GM19099 (cell line): ENCODE results near the gene PTPN3.

Source experiments
- POLR2A ChIP-seq: IDR thresholded peaks from 3 replicates; pipeline ENCODE4 v1.6.1; 2011; ENCODE audit warnings: low read depth; ENCODE audit not compliant: insufficient read length; ENCODE audit errors: extremely low read depth

The PTPN3 gene

DNA sequence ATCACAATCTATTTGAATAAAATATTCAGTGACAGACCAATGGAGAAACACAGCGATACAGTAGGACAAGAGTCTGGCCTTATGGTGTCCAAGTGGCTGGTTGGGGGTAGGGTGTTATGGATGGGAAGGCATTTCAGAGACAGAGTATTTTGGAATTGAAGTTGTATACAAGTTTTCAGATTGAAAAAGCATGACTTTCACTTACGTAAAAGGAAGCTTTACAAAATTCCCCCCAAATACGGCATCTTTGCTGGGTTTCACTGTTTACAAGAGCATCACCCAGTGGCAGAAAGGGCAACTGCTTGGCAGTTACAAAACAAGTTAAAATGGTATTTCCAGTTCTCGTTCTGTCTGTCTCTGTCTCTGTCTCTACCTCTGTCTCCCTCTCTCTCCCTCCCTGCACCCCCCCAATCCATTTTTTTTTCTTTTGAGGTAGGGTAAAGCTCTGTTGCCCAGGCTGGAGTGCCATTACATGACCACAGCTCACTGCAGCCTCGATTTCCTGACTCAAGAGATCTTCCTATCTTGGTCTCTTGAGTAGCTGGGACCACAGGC is 86.2 kb downstream of the PTPN3 start:
- no peak for TF ChIP-seq POLR2A

DNA sequence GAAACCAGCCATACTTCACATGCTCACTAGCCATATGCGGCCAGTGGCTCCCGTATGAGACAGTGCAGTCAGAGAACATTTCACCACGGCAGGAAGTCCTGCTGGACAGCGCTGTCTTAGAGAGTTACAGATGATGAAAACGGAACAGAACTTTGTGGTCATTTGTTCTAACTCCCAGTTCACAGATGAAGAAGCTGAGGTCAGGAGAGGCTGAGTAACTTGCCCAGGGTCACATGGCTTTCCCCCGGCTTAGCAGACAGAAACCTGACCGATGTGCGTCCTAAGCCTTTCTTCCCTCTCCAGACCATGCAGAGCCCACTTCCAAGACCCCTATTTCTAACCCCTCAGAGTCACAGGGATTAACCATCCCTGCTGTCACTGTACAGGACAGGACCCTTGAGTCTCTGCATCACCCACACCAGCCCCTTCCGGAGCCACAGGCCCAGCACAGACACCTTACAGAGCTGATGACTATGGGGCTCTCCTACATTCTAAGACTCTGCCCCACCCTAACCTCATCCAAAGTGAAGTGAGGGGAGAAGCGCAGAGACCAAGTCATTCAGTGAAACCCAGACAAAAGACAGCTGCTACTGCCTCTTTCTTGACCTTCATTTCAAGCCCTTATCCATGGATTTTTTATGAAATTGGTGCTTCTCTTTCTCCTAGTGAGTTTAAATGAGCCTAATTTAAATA is 86.9 kb downstream of the PTPN3 start:
- no peak for TF ChIP-seq POLR2A

GRCh38 chr9:109409773-109410397 is 88.2 kb downstream of the PTPN3 start:
- TF ChIP-seq POLR2A, result no peak

GRCh38 chr9:109408759-109409462 is 89.2 kb downstream of the PTPN3 start:
- TF ChIP-seq POLR2A, result no peak

- TF ChIP-seq POLR2A, result no peak
Observed at GRCh38 chr9:109403766-109404320, 94.3 kb downstream of the PTPN3 start.

- no peak for TF ChIP-seq POLR2A
Observed at GRCh38 chr9:109403116-109403515, 95.0 kb downstream of the PTPN3 start.

DNA sequence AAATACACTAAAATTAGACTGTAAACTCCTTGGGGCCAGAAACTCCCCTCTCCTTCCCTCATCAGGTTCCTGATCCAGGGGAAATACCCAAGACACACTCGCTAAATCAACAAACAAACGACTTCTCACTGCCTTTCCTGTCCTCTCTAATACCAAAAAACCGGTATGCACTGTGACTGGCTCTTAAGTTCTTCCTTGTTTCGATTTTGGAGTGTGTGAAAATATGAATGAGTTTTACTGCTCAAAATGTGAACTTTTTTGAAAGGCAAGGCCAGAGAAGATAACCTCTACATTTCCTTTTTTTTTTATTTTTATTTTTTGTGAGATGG is 96.2 kb downstream of the PTPN3 start:
- no peak for TF ChIP-seq POLR2A

DNA sequence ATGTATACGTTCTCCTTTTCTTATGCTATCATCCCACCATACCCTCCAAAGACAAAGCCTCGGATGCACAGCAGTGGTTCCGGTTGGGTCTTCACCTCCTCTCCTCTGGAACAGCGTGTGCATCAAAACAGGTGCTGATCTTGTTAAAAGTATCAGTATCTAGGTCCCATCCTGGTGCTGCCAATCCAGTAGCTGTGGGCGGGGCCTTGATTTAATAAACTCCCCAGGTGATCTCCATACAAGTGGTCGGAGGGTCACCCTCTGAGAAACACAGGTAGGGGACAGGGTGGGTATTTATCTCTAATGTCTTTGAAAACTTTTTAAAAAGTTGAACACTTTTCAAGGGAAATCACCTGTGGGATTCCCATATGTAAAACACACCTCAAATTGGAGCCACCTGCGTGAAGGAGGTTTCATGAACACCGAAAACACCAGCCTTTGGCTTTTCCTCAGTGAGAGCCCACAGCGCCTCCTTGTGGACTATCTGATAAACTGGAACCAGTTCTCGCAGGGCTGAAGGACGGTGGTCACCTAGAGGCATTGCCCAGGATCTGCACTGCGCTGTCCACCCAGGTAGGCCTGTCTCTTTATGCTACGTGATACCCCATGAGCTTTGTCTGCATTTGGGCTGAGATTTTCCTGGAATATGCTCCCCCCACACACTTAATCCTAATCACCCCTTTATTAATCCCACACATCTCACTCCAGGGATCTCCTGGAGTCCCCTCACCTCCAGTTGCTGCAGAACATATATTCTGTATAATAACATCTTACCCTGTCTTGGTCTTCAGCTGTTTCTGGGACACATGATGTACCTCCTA is 96.7 kb downstream of the PTPN3 start:
- no peak for TF ChIP-seq POLR2A

GRCh38 chr9:109399258-109399767 is 98.8 kb downstream of the PTPN3 start:
- TF ChIP-seq POLR2A, result no peak

DNA sequence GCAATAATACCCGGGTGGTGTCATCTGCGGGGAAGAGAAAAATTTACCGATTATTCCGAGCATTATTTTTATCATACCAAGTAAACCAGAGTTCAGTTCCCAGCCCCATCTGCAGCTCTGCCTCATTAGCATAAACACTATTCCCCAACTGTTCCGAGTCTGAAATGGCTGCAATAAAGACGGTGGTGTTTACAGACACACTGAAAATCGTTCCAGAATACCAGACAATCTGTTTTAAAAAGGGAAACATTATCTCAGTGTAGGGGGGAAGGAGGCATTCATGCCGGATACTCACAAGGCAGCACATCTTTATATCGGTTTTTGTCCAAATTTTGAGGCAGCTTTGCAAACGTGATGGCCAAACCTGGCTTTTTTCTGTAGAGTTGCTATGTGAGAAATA is 106.9 kb downstream of the PTPN3 start:
- TF ChIP-seq POLR2A, result no peak

GRCh38 chr9:109387856-109388255 is 110.3 kb downstream of the PTPN3 start:
- TF ChIP-seq POLR2A, result no peak

- no peak for TF ChIP-seq POLR2A
Observed at GRCh38 chr9:109387206-109387605, 110.9 kb downstream of the PTPN3 start.

DNA sequence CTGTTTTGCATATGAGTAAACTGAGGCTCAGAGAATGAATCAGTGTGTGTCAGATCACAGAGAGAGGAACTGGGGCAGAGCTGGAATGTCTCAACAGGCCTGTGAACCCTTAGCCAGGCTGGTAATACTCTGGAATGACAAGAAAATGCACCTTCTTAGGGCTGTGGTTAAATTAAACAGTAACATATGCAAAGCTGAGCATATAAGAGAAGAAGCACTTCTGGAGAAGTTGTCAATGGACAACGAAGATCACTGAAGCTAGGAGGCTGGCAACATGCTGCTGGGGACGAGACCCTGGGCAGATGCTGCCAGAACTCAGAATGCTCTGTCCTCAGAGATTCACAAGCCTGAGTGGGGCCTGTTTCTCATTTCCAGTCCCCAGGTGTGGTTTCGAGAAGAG is 112.6 kb downstream of the PTPN3 start:
- TF ChIP-seq POLR2A, result no peak

GRCh38 chr9:109383947-109384346 is 114.2 kb downstream of the PTPN3 start:
- TF ChIP-seq POLR2A, result no peak
